ENCODE measurements around the gene MICU2.

MICU2 gene

DNA sequence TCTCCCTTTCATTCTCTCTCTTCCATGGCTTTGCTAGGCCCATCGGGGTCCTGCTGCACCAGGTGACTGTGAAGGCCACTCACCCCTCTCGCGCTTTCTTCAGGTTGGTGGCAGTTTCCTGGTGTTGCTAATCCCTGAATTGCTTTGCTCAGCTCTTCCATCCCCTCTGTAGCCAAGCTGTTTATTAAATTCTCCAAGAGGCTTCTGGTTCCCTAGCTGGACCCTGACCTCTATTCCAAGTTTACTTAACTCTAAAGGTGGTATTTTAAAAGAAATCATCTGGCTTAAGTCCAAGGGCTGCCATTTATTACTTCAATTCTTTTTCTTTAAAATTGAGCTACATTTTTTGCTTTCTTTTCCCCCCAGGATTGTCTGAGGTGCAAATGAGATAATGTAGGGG is 32.7 kb upstream of the MICU2 start:
- DNase-seq = no peak
- TF ChIP-seq, protein P1, sequence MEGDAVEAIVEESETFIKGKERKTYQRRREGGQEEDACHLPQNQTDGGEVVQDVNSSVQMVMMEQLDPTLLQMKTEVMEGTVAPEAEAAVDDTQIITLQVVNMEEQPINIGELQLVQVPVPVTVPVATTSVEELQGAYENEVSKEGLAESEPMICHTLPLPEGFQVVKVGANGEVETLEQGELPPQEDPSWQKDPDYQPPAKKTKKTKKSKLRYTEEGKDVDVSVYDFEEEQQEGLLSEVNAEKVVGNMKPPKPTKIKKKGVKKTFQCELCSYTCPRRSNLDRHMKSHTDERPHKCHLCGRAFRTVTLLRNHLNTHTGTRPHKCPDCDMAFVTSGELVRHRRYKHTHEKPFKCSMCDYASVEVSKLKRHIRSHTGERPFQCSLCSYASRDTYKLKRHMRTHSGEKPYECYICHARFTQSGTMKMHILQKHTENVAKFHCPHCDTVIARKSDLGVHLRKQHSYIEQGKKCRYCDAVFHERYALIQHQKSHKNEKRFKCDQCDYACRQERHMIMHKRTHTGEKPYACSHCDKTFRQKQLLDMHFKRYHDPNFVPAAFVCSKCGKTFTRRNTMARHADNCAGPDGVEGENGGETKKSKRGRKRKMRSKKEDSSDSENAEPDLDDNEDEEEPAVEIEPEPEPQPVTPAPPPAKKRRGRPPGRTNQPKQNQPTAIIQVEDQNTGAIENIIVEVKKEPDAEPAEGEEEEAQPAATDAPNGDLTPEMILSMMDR (IDR thresholded peaks at IDR 0.05; ENCODE audit: low read depth, low read length) = no peak
- peaks cover 96% of the 10 kb centered on the region for H3K27me3 ChIP-seq (ENCODE audit: insufficient read depth, low read depth, severe bottlenecking)
- peaks cover 8% of the 10 kb centered on the region for H3K9me3 ChIP-seq (ENCODE audit: severe bottlenecking)
- H3K27ac ChIP-seq = no peak overlapping the region
- no peaks in the 10 kb centered on the region for H3K36me3 ChIP-seq
- no peak overlapping the region for H3K4me3 ChIP-seq (ENCODE audit: low read depth, low read length)

DNA sequence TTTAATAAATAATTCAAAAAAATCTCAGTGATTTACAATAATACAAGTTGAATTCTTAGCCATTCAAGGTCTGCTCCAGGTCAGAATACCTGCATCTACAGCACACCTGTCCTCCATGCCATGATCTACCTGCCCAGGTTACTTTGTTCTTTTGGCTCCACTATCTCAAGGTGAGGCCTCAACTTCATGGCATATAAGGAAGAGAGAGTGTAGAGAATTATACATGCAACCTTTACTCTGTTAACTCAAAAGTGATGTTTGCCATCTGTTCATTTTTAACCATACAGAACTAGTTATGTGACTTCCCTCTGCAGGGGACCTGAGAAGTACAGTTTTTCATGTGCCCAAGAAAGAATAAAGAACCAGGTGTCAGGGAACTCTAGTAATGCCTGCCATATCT is 28.2 kb upstream of the MICU2 start:
- DNase-seq = no peak
- H3K36me3 ChIP-seq = no peaks in the 10 kb centered on the region
- H3K9me3 ChIP-seq (ENCODE audit: severe bottlenecking) = peaks cover 15% of the 10 kb centered on the region
- TF ChIP-seq, protein P1 (IDR thresholded peaks at IDR 0.05; ENCODE audit: low read depth, low read length) = no peak
- peaks cover 91% of the 10 kb centered on the region for H3K27me3 ChIP-seq (ENCODE audit: insufficient read depth, low read depth, severe bottlenecking)
- H3K4me3 ChIP-seq (ENCODE audit: low read depth, low read length) = no peak overlapping the region
- H3K27ac ChIP-seq = no peak overlapping the region

- Histone ChIP-seq H3K27ac (no peak overlapping the region), H3K9me3 (ENCODE audit: severe bottlenecking) (peaks cover 2% of the 10 kb centered on the region), H3K27me3 (ENCODE audit: insufficient read depth, low read depth, severe bottlenecking) (peaks cover 93% of the 10 kb centered on the region), H3K4me3 (ENCODE audit: low read depth, low read length) (no peak overlapping the region), H3K36me3 (no peaks in the 10 kb centered on the region)
- TF ChIP-seq, protein P1 (IDR thresholded peaks at IDR 0.05; ENCODE audit: low read depth, low read length) = peak; percentile 61
- DNase-seq = no peak
Measured at GRCh38 chr13:21625366-21625765, 21.4 kb upstream of the MICU2 start.

DNA sequence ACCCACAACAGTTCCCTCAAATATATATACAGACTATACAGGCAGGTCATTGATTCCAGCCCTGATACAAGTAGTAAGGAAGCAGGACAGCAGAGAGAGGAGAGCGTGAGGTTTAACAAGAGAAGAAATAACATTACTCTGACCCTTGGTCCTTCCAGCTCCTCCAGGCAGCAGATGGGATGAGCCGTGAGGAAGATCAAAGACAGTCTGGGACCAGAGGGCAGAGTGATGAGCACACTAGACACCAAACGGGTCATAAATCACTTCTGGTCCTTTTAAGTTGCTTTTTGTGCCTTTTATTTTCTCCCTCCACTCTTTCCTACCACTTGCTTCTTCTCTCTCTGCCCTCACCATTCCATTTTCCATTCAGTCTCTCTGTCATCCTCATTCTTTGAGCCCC is 16.9 kb upstream of the MICU2 start:
- no peak overlapping the region for H3K27ac ChIP-seq
- DNase-seq = no peak
- no peak overlapping the region for H3K4me3 ChIP-seq (ENCODE audit: low read depth, low read length)
- H3K36me3 ChIP-seq = no peaks in the 10 kb centered on the region
- TF ChIP-seq, protein P1 (IDR thresholded peaks at IDR 0.05; ENCODE audit: low read depth, low read length) = no peak
- no peaks in the 10 kb centered on the region for H3K9me3 ChIP-seq (ENCODE audit: severe bottlenecking)
- H3K27me3 ChIP-seq (ENCODE audit: insufficient read depth, low read depth, severe bottlenecking) = peaks cover 93% of the 10 kb centered on the region

DNA sequence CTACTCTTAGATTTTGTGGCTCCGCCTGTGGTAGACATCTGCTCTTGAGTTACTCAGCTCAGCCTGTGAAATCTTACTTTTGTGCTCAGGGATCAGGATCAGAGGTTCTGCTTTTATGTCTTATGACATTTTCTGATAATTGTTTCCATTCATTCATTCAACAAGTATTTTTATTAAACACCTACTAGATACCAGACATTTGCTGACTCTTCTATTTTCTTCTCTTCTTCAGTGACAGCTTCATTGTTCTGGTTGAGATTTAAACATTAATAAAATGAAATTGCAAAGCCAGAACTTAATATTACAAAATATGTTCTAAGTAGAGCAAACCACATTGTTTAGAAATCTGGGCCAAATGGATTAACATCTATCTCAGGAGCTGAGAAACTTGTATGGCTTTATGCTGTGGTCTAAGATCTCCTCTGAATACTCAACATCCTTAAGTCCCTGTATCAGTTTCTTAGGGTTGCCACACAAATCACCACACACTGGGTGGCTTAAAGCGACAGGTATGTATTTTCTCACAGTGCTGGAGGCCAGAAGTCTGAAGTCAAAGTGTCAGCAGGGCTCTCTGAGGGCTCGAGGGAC is 15.8 kb upstream of the MICU2 start:
- Histone ChIP-seq H3K27ac (no peak overlapping the region), H3K4me3 (ENCODE audit: low read depth, low read length) (no peak overlapping the region), H3K27me3 (ENCODE audit: insufficient read depth, low read depth, severe bottlenecking) (peaks cover 92% of the 10 kb centered on the region), H3K9me3 (ENCODE audit: severe bottlenecking) (no peaks in the 10 kb centered on the region), H3K36me3 (no peaks in the 10 kb centered on the region)
- TF ChIP-seq, protein P1 (IDR thresholded peaks at IDR 0.05; ENCODE audit: low read depth, low read length) = no peak
- DNase-seq = no peak

DNA sequence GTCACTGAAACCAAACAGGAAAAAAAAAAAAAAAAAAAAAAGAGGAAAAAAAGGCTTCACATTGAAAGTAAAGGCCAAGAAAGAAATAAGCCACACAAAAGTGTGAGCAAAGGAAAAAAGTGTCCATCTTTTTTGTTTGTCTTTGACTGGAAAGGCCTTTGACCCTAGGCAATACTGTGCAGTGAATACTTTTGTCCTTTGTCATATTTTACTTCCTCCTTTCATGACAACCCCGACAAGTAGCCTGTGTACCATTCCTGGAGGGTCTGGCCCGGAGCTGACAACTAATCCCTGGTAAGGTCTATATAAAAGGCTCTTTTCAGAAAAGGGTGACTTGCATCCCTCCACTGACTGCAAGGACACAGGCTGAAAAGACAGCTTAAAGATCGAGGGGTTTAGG is 12.9 kb upstream of the MICU2 start:
- no peak for DNase-seq
- TF ChIP-seq, protein P1 (IDR thresholded peaks at IDR 0.05; ENCODE audit: low read depth, low read length) = no peak
- Histone ChIP-seq H3K36me3 (no peaks in the 10 kb centered on the region), H3K4me3 (ENCODE audit: low read depth, low read length) (no peak overlapping the region), H3K27me3 (ENCODE audit: insufficient read depth, low read depth, severe bottlenecking) (peaks cover 87% of the 10 kb centered on the region), H3K27ac (no peak overlapping the region), H3K9me3 (ENCODE audit: severe bottlenecking) (no peaks in the 10 kb centered on the region)
